Measurements from ENCODE around the gene GRIK2. TPM values are rescaled to one million over a fixed set of nuclear protein-coding genes. Genes with fewer than 3 reads are reported as not detected.
"Not testable (repeated sequence)": the region's sequence is repeated elsewhere in the genome, so short reads cannot be mapped to it uniquely, and the experiment has no call there.

The GRIK2 gene
- 7.1 TPM for polyA plus RNA-seq (2013, experiment 1 of 2; ENCODE audit: insufficient read length)
- 15.7 TPM for polyA plus RNA-seq (2013, experiment 2 of 2; ENCODE audit: insufficient read length)

DNA sequence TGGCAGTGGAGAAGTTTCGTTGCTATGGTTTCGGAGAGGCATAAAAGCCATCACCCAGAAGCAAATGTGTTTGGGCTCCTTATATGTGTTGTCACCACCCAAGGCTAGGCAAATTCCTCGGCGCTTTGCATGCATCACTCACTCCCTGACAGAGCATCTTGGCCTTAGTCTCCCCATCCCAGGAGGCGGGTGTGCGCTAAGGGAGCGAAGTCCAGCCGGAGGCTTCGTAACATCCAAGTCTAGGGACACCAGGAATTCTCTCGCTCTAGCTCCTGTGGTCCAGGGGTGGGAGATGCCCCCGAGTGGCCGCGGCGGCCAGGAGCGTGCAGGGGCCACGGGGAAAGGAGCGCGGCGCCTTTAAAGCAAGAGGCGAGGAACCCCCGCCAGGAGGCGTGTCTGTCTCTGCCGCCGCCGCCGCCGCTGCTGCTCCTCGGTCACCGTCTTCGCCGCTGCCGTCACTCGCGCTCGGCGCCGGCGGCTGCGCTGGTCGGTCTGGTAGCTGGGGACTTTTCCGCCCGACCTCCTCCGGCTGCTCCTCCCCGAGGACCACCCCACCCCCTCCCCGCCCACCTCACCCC, at the start of gene GRIK2:
Gene GRIK2 (plus strand): TSS at position 458 of the 578 bp plus-strand sequence.
- DNase-seq, result peak; percentile 77

DNA sequence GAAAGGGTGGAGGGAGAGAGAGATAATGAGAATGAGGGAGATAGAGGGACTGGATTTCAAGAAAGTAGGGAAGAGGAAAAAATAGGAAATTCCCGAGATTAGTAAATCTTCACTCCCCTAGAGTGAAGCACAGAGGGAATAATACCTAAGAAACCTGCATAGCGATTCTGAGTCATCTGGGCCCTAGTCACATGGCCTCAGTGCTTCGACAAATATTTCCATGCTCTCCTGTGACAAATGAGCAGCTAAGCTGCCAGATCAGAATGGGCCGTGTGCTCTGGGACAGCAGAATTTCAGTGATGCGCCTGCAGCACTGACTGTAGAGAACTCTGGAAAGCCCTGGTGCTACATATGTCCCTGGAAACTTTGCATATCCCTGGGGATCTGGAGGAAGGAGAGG, 48.6 kb upstream of the GRIK2 start:
- no peak for DNase-seq

DNA sequence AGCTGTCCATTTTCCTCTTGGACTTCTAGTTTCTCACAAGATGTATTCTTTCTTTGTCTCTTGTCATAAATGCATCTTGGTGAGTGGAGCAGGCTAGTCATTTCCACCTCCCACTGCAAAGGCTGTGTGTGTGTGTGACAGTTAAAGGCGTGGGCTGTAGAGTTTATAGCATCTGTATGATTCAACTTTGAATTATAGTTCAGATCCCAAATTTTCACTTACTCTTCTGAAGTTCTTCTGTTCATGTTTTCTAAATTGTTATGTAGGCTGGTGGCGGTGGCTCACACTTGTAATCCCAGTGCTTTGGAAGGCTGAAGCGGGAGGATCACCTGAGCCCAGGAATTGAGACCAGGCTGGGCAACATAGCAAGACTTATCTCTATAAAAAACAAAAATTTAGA, 44.7 kb upstream of the GRIK2 start:
- no peak for DNase-seq

DNA sequence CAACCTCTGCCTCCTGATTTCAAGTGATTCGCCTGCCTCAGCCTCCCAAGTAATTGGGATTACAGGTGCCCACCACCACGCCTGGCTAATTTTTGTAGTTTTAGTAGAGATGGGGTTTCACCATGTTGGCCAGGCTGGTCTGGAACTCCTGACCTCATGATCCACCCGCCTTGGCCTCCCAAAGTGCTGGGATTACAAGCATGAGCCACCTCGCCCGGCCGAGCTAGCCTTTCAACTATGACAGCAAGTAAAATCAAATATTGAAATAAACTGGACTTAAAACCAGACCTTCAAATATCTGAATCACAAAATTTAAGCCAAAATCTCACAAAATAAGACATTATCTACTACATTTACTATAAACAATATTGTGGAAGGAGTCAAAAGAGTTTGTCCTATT, 42.9 kb upstream of the GRIK2 start:
- not testable (repeated sequence) for DNase-seq

DNA sequence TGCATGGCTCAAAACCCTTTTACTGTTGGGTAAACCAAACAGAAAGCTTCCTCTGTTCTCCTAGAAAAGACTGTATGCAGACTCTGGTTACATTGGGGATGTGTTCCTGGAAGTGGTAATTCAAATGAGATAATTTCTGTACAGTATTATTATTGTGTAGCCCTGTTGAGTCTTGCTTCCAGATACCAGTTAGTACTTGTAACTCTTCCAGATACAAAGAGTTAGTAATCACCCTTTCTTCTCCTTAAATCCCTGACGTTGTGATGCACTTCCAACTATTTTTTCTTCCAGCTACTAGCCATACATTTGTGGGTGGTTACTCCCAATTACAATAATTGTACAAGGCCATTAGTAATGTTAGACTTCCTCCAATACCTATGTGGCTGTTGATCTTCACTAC, 42.3 kb upstream of the GRIK2 start:
- DNase-seq, result no peak

DNA sequence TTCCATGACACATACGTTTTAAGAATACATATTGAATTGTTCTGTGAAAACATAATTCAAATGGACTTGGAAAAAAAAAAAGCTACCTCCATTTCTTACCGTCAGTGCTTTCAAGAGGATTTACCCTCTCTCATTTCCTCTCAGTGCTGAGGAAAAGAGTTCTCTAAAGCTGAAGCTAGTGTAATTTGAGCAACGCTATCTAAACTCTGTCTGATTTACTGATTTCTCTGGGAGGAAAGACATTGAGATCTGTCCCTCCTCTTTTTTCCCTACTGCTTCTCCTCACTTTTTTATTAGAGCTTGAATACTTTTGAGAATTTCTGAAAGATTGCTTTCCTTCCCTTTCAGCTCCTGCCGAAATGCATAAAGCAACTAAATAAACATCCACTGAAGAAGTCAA, 41.2 kb upstream of the GRIK2 start:
- DNase-seq, result no peak

DNA sequence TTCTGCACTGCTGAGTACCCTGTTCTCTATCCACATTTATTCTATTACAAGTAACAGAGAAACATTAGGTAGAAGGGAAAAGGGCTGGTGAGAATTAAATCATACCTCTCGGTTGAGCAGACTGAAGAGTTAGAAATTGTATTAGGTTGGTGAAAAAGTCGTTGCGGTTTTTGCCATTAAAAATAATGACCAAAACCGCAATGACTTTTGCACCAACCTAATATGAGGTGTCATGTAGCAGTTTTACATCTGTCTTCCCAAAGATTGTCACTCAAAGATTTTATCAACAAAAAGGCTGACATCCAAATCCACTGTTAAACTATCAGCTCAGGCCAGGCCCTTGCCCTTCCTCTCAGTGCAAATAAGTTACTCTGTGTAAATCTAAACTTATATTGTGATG, 28.3 kb upstream of the GRIK2 start:
- DNase-seq, result no peak

DNA sequence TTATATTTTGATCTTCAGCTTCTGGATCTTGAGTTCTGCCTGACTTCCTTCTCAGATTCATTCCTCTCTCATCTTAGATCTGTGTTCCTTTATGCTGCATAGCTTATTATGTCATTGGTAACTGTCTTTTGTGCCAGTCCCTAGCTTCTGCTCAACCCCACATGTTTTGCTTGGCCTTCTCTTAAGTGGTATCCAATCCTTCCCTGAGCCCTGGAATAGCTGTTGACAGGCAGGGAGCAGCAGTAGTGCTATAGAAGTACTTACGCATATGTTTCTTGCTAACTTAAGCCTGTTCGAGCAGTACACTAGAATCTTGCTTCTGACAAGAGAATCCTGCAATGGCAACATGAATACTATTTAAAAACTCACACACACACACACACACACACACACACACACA, 13.6 kb upstream of the GRIK2 start:
- DNase-seq, result no peak

DNA sequence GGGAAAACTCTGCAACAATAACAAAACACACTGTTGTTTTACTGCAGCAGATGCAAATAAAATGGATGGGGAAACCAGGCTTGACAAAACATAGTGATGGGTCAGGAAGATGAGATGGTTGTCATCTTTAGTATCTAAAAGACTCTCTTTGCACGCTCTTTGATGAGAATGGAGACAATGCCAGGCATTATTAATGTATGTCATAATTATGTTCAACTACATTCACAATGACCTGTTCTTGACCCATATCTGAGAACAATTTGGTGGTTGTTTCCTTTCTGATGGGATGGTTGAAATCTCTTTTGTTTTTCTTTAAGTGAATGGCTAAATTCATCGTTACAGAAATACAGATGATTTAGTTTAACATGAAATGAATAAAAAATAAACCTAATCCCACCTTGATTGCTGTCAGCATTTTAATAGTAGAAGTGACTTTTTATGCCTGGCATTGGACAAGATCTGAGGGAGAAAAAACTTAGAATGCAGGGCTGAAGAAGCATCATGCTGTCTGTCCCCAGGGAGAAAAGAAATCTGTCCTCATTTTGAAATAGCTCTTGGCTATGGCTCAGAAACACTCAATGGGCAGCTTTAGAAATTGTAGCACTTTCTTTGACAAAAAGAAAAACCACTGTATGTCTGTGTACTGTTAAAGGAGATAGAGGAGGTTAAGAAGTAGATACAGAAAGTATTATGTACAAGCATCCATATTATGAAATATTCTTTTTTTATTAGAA, 12.4 kb upstream of the GRIK2 start:
- no peak for DNase-seq

DNA sequence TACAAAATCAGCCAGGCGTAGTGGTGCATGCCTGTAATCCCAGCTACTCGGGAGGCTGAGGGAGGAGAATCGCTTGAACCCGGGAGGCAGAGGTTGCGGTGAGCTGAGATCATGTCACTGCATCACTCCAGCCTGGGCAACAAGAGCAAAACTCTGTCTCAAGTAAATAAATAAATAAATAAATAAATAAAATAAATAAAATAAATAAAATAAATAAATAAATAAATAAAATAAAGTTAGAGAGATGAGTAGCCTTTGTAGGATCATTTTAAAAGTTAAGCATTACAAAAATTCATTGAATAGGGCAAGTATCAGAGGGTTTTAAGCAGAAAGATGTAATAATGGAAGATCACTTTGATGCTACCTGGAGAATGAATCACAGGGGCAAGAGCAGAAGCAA, 9.8 kb upstream of the GRIK2 start:
- not testable (repeated sequence) for DNase-seq

DNA sequence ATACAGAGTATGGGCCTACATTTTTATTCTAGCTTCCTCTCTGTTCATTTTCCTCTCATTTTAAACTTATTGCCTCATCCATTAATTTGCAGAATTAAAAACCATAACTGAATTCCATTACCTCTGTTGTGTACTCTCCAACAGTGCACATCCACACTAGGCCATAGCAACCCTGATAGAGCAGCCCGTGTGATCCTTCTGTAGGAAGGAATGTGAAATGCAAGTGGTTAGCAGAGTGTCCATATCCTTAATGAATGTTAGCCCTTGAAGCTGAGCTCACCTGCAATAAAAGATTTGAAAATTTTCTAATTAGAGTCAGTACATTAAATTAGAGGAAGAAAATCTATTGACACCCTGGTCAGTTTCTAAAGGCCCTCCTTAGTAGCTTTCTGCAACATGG, 6.5 kb upstream of the GRIK2 start:
- DNase-seq, result no peak

DNA sequence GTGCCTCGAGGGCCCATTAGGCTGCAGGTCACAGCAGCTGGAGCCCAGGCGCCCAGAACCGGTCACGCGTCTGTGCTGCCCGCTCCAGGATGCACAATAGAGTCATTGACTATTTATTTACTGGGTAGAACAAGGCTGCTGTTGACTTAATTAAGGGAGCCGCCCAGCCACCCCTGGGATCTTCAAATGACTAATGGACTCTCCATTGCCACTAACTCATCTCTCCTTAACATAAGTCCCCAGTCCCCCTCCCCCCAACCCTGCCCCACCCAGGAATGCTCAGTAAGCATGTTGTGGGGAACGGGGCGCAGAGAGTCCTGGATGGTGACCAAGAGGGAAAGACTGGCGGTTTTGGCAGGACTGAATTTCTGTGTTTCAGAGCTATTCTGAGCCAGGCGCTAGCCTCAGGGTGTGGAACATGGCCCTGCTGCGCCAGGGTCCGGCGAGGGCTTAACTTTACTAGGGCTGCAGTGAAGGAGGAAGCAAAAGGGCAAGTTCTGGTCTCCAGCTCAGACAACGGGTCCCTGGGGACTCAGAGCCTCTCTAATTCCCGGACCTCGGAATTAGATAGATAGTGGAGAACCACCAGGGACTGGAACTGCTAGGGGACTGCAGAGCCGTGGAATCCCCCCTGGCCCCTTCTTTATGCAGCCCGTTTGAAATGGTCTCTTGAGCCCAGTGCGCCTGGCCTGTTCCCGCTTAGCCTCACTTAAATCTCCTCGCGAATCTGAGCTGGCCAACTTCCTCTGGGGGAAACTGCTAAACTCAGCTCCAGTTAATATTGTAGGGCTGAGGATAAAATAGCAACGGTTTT, 1.5 kb upstream of the GRIK2 start:
- DNase-seq, result peak; percentile 32

DNA sequence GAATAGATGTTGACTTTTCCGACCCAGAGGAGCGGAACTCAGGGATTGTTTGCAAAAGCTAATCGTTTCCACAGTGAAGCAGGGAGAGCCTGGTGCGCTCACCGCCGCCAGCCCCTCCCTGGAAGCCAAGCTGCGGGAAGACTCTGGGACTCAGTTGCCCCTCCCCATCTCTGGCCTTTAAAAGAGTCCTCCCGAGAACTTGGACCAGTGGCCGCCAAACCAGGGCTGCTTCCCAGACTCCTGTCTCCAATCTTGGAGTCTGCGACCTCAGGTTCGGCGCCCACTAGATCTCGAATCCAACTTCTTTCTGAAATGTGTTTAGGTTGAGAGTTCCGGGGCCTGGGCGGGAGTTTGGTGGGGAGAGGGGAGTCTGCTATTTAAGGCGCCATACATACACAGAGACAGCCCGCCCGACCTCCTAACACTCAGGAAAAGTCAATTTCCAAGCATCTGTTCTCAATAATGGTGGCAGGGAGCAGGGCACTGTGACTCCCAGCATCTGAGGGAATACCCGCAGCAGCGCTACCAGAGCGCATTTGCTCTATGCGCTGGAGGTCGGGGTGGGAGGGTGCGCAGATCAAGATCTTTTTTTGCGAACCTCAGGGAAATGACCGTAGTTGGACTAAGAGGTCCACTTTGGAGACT, 800 bp upstream of the GRIK2 start:
- no peak for DNase-seq

DNA sequence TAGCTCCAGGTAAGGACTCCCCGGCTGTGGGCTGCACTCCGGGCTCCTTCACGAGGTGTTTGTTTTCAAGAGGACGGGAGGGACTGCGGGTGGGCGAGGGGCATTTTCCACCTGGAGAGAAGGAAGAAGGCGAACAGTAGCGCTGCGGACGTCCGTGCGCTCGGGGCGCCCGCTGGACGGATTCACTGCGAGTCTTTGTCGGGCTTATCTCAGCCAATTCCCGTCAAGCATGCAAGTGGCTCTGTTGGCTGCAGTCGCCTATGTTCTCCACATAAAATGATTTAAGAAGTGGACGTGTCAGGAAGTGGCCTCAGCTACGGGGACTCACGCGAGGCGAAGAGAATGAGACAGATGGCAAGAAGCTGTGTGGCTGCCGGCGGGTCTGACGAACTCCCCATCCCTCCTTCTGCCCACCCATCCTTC, 332 bp downstream of the GRIK2 start:
- peak; percentile 76 for DNase-seq

DNA sequence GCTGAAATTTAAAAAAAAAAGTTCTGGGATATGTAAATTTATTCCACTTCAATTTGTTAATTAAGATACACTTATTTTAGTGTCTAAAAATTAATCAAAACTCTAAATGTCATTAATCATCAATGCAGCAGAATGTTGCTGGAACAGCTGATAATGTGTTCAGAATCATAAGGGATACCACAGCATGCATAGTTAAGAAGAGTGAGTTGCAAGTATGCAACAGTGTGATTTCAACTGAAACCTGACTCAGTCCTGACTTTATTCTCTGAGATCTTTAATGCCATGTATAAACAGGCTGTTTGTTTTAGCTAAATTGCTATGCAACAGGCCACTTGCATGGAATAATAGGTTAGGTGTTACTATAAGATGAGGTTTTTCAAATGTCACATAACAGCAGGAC, 1.4 kb downstream of the GRIK2 start:
- no peak for DNase-seq

DNA sequence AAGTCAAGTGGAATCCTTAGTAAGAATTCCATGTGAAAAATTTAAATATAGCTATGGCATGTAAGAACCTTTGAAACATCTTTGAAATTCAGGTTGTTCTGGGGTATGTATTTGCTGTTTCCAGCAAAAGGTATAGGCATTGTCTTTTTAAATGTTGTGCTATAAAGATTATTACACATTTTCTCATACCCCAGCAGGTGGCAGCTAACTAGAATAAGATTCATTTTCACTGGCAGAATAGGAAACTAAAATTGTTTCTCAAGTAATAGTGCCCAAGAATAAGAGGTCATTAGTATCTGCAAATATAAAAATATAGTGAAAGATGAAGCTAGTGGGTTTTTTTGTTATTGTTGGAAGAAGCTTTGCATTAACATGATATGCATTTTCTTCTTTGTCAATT, 1.8 kb downstream of the GRIK2 start:
- DNase-seq, result peak; percentile 32

DNA sequence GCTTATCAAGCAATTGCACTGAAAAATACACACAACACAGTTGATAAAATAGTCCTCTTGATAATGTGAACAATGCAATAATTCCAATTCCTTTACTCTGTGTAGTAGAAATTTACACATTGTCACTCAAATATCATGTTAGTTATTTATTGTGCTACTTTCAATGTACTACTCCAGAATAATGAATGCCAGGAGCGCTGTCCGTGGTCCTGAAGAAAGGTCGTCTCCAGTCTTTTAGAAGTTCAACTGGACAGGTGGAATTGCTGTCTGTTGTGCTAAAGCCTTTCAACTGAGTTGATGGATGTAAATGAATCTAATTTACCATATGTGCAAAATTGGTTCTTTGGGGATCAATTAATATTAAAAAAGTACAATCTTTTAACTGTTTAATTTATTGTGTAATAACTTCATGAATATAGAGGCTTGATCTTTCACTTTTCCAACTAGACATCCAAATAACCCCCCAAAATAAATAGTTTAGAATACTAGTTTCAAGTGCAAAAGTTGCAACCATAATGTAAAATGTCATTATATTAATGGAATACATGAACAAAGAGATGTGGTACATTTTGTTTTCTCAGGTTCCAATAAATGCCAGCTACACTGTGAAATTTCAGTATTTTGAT, 3.2 kb downstream of the GRIK2 start:
- DNase-seq, result peak; percentile 70

DNA sequence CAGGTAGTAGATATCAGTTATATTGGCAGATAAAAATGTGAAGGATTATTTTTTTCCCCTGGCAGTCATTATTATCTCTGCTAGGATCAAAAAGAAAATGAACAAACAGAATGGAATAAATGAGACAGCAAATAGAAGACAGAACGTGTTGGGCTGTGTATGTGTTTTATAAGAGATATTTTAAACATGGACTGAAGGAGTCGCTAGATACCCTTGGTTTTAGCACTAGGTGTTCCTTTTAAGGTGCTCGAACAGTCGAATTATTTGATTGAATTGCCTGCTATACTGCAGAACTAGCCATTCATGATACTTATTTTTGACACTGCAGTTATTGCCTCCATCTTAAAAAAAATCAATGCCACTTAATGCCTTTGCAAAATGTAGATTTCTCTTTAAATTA, 3.7 kb downstream of the GRIK2 start:
- peak; percentile 29 for DNase-seq

DNA sequence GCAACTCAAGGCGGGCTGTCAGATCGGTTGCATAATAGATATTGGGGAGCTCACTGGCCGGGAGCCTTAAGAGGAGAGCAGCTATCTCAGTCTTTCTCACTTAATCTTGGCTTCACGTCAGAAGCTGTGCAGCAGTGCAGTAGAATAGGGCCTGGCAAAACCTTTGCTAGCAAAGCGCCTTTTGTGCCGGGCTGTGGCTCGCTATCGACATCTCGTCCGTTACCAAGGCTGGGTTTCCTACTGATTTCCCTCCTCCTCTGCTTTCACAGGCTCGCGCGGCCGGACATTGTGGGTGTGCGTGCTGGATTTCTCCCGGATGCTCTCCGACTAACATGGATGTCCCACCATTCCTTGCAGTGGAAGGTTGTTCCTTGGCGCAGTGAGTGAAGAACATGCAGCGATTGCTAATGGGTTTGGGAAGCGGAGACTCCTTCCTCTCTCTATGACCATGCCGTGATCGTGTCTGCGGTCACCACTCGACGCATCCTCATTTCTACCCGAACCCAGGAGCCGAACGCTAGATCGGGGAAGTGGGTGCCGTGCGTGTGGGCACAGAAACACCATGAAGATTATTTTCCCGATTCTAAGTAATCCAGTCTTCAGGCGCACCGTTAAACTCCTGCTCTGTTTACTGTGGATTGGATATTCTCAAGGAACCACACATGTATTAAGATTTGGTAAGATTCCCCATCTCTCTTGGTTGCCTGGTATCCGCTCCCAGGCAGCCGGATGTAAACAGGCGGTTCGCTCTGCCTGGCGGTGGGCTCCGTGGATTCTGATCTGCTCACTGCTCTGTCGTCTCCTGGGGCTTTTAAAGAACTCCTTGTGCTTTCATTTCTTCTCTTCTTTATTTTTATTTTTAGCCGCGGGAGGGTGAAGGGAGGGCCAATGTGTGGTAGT, 5.5 kb downstream of the GRIK2 start:
- DNase-seq, result no peak

DNA sequence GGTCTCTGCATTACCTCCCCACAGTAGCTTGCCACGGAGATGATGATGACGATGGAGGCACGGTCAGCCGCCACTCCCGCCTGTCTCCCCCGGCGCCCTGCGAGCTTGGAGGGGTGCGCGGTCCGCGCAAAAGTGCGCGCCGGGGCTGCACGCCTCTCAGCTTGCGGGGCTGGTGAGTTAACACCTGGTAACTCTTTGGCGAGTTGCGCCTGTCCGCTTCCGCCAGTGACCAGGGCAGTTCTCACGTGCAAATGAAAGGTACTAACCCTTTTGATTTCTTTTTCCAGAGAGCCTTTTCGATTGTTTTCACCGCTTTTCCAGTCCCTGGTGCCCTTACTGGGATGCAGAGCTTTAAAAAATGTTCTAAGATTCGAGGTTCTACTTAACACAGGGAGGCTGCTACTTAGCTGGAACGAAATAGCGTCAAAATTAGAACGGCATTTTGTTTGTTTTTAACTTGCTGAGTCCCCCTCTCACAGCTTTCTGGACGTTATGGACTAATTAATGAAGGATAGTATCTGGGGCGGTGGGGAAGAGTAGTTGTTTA, 6.2 kb downstream of the GRIK2 start:
- DNase-seq, result no peak

Measured in fibroblast of skin of back (primary cell).